NCI-H1092 (cell line): Measurements from ENCODE around the gene CAD.

ENCODE experiments used
- DNase-seq: peaks from one replicate; lab custom pipeline; 2025; lab: John Stamatoyannopoulos, UW

The CAD gene

DNA sequence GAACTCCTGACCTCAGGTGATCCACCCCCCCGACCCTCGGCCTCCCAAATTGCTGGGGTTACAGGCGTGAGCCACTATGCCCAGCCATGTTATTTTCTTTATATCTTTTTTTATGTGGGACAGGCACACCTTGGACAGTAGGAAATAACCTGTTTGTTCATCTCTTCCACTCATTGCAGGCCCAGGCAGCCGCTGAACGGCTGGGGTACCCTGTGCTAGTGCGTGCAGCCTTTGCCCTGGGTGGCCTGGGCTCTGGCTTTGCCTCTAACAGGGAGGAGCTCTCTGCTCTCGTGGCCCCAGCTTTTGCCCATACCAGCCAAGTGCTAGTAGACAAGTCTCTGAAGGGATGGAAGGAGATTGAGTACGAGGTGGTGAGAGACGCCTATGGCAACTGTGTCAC lies 8.4 kb downstream of the CAD start:
- DNase-seq, result no peak

DNA sequence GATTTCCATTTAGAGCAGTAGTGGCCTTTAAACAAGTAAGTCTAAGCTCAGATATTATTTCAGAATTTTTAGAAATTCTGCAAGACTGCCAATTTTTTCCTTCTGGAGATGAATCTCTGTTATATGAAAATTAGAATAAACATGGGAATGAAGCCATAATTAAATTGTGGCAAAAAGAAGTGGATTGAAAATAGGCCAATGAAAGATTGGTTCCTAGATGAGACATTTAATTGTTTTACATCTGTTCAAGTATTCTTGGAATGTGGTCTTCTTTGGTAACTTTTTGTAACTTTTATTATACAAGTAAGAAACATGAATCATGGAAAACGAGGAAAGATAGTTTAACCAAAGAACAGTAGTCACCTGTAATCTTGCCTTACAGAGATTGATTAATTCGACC lies 10.3 kb downstream of the CAD start:
- DNase-seq, result no peak

DNA sequence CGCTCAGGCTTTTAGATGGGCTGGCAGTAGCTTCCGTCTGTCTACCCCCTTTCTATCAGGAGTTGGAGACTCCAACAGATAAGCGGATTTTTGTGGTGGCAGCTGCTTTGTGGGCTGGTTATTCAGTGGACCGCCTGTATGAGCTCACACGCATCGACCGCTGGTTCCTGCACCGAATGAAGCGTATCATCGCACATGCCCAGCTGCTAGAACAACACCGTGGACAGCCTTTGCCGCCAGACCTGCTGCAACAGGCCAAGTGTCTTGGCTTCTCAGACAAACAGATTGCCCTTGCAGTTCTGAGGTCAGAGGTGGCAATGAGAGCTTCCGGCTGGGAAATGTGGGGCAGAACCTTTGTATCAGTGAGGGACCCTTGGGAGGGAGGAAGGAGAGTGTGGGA lies 14.8 kb downstream of the CAD start:
- no peak for DNase-seq

DNA sequence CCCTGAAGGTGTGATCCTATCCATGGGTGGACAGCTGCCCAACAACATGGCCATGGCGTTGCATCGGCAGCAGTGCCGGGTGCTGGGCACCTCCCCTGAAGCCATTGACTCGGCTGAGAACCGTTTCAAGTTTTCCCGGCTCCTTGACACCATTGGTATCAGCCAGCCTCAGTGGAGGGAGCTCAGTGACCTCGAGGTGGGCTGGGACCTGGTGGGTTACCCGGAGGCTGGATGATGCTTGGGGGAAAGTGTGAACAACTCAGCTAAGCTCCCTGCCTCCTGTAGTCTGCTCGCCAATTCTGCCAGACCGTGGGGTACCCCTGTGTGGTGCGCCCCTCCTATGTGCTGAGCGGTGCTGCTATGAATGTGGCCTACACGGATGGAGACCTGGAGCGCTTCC lies 16.2 kb downstream of the CAD start:
- no peak for DNase-seq

DNA sequence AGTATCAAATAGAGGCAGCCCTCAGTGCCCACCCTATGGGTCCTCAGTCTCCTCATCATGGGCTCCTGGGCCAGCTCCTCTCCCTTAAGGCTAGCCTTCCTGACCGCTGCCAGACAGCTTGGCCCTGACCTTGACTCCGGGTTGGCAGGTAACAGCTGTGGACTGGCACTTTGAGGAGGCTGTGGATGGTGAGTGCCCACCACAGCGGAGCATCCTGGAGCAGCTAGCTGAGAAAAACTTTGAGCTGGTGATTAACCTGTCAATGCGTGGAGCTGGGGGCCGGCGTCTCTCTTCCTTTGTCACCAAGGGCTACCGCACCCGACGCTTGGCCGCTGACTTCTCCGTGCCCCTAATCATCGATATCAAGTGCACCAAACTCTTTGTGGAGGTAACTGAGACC lies 19.0 kb downstream of the CAD start:
- DNase-seq, result no peak

DNA sequence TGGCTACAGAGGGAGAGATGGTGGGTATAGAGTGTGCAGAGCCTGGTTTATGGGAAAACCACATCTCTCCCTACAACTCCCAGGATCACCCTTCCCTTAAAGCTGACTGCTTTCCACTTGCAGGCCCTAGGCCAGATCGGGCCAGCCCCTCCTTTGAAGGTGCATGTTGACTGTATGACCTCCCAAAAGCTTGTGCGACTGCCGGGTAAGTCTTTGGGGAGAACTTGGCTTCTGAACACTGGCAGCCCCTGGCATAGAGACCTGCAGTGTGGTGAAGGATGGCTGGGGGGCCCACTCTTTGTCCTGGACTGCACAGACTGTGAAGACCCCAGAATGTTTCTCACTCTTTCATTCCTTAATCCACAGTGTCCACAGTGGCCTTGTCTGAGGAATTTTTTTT lies 19.5 kb downstream of the CAD start:
- no peak for DNase-seq

DNA sequence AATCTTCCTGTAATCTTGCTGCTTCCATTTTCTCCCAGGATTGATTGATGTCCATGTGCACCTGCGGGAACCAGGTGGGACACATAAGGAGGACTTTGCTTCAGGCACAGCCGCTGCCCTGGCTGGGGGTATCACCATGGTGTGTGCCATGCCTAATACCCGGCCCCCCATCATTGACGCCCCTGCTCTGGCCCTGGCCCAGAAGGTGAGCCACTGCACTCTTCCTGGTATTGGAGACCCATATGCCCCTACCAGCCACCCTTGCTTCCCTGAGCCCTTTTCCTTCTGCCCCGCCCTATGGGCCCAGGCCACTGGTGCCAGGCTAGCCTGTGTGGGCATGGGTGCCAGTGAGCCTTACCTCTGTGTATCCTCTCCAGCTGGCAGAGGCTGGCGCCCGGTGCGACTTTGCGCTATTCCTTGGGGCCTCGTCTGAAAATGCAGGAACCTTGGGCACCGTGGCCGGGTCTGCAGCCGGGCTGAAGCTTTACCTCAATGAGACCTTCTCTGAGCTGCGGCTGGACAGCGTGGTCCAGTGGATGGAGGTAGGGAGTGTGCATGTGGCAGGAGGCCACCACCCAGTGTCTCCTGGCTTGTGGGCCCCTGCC lies 20.3 kb downstream of the CAD start:
- DNase-seq, result no peak

DNA sequence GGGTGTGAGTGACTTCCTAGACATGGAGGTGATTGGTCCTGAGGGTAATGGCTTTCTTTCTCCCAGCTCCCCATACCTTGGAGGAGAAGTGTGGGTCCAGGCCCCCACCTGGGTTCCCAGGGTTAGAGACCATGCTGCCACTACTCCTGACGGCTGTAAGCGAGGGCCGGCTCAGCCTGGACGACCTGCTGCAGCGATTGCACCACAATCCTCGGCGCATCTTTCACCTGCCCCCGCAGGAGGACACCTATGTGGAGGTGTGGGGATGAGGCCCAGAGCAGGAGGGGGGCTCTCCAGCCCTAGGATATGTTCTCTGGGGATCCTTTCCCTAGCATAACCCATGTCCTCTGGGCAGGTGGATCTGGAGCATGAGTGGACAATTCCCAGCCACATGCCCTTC lies 21.8 kb downstream of the CAD start:
- DNase-seq, result no peak

DNA sequence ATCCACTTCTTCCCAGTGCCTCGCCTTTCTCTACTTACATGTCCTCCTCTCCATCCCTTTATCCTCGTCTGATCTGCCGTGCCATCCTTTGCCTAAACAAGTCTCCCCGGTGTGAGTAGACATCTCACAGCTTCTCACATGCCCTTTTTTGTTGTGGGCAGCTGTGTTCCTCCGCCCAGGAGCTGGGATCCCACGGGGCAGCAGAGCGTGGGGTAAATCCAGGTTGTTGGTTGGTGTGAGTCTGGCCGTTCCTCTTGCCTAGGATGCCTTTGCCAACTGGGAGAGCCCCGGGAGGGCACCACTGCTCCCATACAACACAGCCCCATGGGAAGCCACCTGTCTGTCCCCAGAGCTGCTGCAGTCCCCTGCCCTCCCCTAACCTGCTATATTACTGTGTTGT lies 23.2 kb downstream of the CAD start:
- no peak for DNase-seq

DNA sequence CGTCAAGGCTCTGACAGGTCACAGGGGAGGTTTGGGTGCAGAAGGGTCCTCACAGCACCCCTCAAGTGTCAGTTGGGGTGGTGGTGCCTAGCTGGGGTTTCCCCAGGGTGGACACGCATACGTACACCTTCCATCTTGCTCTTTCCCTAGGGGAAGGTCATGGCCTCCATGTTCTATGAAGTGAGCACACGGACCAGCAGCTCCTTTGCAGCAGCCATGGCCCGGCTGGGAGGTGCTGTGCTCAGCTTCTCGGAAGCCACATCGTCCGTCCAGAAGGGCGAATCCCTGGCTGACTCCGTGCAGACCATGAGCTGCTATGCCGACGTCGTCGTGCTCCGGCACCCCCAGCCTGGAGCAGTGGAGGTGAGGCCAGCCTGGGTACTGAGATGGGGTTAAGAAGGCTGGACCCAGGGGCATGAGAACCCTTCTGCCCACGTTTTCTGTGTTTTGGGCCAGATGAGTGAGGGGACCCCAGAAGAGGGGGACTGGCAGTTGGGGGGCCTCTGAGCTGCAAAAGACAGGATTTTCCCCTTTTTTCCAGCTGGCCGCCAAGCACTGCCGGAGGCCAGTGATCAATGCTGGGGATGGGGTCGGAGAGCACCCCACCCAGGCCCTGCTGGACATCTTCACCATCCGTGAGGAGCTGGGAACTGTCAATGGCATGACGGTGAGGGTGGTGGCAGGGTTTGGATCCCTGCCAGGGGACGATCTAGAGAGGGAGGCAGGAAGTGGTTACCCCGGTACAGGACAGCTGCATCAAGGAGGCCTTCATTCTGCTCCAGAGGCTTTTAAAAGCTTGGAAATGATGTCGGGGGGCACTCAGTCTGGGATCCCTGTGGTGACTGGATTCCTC lies 24.8 kb downstream of the CAD start:
- no peak for DNase-seq

DNA sequence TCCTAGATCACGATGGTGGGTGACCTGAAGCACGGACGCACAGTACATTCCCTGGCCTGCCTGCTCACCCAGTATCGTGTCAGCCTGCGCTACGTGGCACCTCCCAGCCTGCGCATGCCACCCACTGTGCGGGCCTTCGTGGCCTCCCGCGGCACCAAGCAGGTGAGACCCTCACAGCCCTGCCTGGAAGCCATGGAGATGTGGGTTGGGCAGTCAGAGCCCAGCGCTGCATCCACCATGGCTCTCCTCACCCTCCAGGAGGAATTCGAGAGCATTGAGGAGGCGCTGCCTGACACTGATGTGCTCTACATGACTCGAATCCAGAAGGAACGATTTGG lies 25.4 kb downstream of the CAD start:
- DNase-seq, result no peak

DNA sequence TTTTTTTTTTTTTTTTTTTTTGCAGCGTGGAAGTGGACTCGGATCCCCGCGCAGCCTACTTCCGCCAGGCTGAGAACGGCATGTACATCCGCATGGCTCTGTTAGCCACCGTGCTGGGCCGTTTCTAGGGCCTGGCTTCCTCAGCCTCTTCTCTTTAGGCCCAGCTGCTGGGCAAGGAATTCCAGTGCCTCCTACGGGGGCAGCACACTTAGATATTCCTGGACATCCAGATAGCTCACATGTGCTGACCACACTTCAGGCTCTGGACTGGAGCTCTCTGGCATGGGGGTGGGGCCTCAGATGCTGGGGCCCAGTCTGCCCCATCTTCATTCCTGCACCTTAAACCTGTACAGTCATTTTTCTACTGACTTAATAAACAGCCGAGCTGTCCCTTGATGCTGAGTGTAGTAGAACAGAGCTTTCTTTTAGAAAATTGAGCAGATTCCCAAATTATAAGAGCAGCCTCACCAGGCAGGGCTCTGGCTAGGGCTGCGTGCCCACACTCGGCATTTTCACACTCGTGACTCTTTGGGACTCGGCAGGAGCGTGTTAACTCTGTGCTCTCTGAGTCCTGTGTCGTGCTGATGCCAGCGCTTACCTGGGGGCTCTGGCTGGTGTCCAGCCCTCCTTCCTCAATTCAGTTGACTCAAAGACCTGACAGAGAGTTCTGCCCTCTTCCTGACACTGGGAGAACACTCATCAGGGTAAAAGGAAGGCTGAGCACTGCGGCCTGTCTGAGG lies 26.4 kb downstream of the CAD start:
- no peak for DNase-seq

DNA sequence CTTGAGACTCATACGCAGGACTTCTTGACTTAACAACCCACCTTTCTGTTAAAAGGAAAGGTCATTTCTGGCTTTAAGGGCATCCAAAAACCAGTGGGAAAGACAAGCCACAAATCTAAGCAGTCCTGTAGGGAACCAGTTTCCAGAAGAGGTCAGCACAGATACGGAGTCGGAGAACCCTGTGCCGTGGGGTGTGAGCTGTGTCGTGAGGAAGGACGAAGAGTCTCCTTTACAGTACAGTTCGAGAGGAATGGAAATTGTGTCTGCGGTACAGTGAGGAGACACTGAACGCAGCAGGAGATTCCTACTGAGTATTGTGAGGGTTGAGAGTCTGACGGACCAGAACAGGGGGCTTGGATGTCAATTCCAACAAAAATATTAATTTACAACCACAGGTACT lies 27.9 kb downstream of the CAD start:
- DNase-seq, result no peak

DNA sequence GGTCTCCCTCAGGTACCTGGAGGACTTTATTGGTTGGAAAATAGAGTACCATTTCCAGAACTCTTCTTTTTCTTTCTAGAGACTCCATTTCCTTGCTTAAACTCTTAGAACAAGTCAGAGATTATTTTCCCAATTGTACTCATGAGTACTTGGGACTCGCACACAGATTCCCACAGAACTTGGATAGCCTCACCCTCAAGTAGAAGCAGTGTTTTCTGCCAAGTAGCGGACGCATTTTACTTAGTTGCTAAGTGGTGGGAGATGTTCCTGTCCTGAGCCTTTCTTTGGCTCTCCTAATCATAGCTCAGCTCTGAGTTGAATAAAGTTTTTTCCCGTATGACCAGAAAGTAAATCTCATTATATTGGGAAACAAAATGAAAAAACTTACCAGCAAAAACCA lies 28.5 kb downstream of the CAD start:
- no peak for DNase-seq

DNA sequence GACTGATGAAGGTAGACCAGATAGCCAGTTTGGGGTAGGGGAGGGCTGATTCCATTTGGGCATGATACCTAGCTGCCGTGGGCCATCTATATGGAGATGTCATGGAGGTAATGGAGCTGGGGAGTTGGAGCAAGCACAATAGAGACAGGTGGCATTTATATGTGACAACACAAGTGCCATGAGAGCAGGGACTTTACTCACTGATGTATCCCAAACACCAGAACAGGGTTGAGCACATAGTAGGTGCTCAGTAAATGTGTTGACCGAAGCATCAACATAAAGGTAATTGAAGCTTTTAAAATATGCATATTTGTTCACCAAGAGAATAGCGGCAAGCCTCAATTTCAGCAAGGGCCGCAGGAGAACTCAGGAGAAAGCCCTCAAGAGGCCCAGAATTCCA lies 30.7 kb downstream of the CAD start:
- DNase-seq, result no peak

DNA sequence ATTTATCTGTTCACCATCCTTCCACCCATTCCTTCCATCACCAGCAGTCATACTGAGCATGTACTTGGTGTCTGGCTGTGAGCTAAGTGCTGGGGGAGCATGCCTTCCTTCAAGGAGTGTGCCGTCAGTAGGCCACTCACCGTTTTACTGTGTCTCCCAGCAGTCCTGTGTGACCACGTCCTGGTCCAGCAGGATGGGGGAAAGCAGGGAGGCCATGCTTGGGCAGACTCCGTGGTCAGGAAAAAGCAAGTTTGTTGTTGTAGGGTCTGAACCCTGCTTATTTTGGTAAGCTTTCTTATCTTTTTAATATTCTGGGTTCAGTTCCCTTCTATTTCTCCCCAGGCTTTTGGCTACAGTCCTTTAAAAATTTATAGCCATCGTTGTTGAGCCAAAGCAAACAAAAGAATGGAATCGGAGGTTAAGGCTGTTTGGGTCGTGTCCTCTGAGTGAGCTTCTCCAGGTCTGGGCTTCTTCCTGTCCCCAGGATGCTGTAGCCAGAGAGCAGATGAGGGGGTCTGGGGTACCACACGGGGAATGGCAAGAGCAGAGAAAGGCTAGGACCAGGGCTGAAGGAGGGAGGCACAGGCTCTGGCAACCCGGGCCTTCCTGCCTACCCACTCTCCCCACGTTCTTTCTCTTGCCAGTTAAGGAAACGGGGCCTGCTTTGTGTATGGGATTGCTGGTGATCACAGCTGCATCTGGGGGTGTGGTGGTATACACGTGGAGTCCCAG lies 32.2 kb downstream of the CAD start:
- DNase-seq, result no peak

DNA sequence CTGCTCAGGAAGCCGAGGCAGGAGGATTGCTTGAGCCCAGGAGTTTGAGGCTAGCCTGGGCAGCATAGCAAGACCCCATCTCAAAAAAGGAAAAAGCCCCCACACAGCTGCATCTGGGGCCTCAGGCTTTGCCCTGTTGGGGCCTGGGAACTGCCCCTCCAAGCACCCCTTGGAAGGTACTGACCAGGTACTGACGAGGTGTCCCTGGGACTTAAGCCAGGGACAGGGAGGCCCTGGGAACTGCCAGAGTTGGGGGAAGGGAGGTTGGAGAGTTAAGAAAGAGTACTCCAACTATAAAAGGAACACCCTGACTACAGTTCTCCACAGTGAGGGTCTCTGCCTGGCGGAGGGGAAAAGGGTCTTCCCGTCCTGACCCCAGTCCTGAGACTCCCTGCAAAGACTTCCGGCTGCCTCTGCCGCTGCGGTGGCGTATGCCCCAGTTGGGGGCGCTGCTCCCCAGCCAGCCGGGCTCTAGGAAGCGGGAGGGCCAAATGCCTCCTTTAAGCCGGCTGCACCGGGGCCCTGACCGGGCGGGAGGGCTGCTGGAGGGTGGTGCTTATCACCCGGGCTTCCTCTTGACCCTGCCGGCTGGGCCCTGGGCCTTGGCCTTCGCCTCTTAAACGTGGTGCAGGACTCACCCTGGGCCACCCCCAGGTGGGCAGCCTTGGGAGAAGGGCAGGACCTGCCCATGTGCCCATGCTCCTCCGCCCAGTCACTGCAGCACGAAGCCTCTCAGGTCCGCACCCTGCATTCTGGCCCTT lies 32.9 kb downstream of the CAD start:
- DNase-seq, result no peak

DNA sequence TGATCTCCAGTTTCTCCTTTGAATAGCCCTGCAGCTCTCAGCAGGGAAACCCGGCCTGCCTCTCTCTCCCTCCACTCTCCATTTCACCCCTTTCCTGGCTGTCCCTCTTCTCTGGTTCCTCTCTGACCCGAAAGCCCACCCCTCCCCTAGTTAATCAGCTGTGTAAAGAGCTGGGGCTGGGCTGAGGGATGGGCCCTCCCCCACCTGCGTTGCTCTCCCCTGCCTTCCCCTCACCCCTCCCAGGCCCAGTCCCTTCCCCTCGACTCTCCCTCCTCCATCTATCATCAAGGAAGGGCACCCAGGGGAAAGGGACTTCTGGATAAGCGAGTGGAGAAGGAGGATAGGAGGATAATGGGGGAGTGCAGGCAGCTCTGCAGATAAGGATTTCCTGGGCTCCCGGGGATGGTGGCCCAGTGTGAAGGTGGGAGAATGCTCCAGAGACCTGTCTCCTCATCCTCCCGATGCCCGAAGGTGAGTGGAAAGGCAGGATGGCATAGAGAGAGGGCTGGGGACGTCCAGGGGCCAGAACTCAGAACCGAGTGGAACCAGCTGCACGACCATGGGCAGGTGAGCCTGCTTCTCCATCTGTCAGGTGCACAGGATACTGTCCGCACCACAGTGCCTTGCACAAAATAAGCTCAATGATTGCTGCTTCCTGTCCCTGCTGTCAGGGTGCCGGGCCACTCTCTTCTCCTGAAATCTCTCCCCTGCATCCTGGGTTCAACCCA lies 33.6 kb downstream of the CAD start:
- no peak for DNase-seq

DNA sequence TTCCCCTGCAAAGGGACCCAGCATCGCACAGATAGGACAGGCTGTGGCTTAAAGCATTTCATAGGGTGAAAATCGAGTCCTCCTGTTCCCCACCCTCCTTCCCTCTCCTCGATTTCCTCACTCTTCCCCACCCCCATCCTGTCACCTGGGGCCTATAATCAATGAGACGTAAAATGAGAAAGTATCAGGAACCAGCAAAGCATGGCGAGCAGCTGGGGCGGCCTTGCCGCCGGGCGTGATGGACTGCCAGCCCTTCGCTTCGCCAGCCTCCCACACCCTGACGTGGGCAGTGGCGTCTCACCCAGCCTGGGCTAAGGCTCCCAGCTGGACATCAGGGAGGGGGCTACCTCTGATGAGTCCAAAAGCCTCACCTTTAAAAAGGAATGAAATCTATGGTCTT lies 34.6 kb downstream of the CAD start:
- no peak for DNase-seq

DNA sequence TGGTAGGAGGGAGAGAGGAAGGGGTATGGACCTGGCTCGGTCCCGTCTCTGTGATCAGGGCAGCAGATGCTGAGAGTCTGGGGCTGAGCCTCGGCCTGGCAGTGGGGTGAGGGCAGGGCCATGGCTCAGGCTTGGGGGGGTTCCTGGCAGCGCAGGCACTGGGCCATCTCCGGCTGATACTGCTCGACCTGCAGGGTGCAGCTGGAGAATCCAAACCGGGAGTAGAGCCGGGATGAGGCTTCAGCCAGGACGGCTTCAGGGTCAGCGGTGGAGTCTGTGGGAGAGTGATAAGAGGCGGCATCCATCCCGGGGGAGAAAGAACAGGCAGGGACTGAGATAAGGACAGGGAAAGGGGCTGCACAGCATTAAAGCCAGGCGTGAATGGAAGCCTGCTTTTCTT lies 38.0 kb downstream of the CAD start:
- no peak for DNase-seq

DNA sequence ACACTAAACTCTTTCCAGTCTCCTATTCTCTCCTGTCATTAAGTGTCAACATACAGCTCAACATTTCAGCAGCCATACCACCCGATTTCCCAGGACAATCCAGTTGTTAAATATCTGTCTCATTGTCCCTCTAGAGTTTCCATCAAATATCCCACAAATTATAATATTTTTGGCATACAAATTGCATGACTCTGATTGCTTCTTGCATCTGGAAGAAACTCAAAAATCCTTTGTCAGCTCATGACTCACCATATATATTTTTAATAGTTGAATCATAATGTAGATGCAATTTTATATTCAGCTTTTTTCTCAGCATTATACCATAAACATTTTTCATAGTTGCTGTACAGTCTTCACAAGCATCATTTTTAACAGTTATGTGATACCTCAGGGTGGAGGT lies 38.5 kb downstream of the CAD start:
- DNase-seq, result no peak
